Caco-2 (cell line): ENCODE data around the gene TMEM140. TPM values are rescaled to one million over a fixed set of nuclear protein-coding genes. Genes with fewer than 3 reads are reported as not detected.

Source experiments
- BruUV-seq: library from RNA; stranded (reverse); fragments of 400-500 nt; replicated peaks from 2 replicates; lab custom pipeline; 2021; lab: Mats Ljungman, UMichigan
- CTCF ChIA-PET: fragments of 300-600 bp; sonication (Branson Sonifier 250); formaldehyde crosslinking; loops from one replicate; lab custom pipeline; 2022; ENCODE audit warnings: antibody characterized with exemption; lab: Charles Lee
- POLR2A ChIA-PET: fragments of 300-600 bp; sonication (Branson Sonifier 250); formaldehyde crosslinking; loops from one replicate; lab custom pipeline; 2022; ENCODE audit warnings: antibody characterized with exemption; lab: Charles Lee
- DNase-seq, 2 experiments: peaks; one replicate each; pipeline versions ENCODE4 v3.0.0 to v3.0.0-alpha.2; 2020 to 2022
- H3K27me3 ChIP-seq: replicated peaks from 2 replicates; pipeline ENCODE4 v1.6.0; 2011; ENCODE audit warnings: low read length; ENCODE audit not compliant: control insufficient read depth, insufficient read depth
- H3K36me3 ChIP-seq: 2 replicates; pipeline ENCODE4 v1.5.1; 2011; ENCODE audit warnings: low read length; ENCODE audit not compliant: control insufficient read depth, insufficient read depth
- H3K4me1 ChIP-seq: fragments of 250-450 bp; sonication (Bioruptor Pico); 2 replicates; pipeline ENCODE4 v1.5.1; 2020; ENCODE audit warnings: mild to moderate bottlenecking
- H3K4me3 ChIP-seq: 2 replicates; pipeline ENCODE4 v1.5.1; 2011; ENCODE audit warnings: low read depth, mild to moderate bottlenecking, control low read depth, low read length
- H3K9me3 ChIP-seq: fragments of 250-450 bp; sonication (Bioruptor Pico); 2 replicates; pipeline ENCODE4 v1.5.1; 2020; ENCODE audit warnings: mild to moderate bottlenecking, moderate library complexity
- H3K27ac Mint-ChIP-seq: one replicate; pipeline ENCODE4 v1.8.0; 2022; ENCODE audit warnings: mixed read lengths; ENCODE audit not compliant: unreplicated experiment
- H3K27me3 Mint-ChIP-seq: one replicate; pipeline ENCODE4 v1.8.0; 2022; ENCODE audit warnings: mixed read lengths; ENCODE audit not compliant: insufficient read depth, unreplicated experiment
- H3K36me3 Mint-ChIP-seq: one replicate; pipeline ENCODE4 v1.8.0; 2022; ENCODE audit warnings: mild to moderate bottlenecking, mixed read lengths; ENCODE audit not compliant: insufficient read depth, unreplicated experiment
- H3K4me1 Mint-ChIP-seq: one replicate; pipeline ENCODE4 v1.8.0; 2022; ENCODE audit warnings: low read depth, mixed read lengths; ENCODE audit not compliant: unreplicated experiment
- H3K4me3 Mint-ChIP-seq: one replicate; pipeline ENCODE4 v1.8.0; 2022; ENCODE audit warnings: mild to moderate bottlenecking, moderate library complexity, mixed read lengths; ENCODE audit not compliant: unreplicated experiment
- H3K9me3 Mint-ChIP-seq: one replicate; pipeline ENCODE4 v1.8.0; 2022; ENCODE audit warnings: mixed read lengths; ENCODE audit not compliant: unreplicated experiment
- intact Hi-C: fragments of 100-400 bp; cut with micrococcal nuclease; formaldehyde crosslinking; loops from one replicate; pipeline ENCODE4 v1.10.0; 2022; ENCODE audit not compliant: unreplicated experiment
- total RNA-seq: library from RNA; stranded (reverse); gene quantifications from 2 replicates; pipeline ENCODE4 v1.2.3, GENCODE V29; 2022
- TF ChIP-seq, protein P1 (sequence below), 2 experiments: fragments of 200-600 bp in 1 of 2; IDR thresholded peaks; 1 replicate in 1 of 2; 2 replicates in 1 of 2; pipeline versions ENCODE4 v1.5.1 to v1.8.0; 2011 to 2022; ENCODE audit warnings: antibody characterized with exemption in 1 of 2, control low read depth in 1 of 2, inconsistent platforms in 1 of 2, low read depth in 1 of 2, low read length in 1 of 2, mild to moderate bottlenecking in 1 of 2, moderate library complexity in 1 of 2; ENCODE audit not compliant: insufficient read depth in 1 of 2, severe bottlenecking in 1 of 2, unreplicated experiment in 1 of 2

TMEM140 gene
- total RNA-seq, 1 experiment from 2014 or later = 6.1 TPM

DNA sequence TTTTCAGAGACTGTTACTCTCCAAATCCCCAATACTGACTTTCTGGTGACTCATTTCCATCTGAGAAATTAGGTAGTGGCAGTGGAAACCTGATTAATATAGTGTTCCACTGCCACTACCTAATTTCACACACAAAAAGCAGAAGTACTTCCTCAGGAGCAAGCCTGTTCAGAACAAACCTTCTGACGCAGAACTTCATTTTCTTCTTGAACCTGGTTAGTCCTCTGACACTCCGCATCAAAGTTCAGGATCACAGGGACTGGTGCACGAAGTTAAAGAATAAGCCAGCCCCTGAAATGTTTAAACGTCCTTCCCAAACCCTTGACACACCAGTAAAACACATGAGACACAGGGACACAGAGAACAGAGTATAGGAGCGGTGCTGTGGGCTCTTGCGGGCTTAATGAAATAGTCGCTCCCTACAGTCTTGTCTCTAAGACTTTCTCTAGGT is 59.1 kb downstream of the TMEM140 start:
- intact Hi-C loops = no loop called here
- no peaks in the 10 kb centered on the region for H3K9me3 ChIP-seq
- H3K27me3 Mint-ChIP-seq = no peaks in the 10 kb centered on the region
- BruUV-seq = no TSS peak
- H3K4me1 Mint-ChIP-seq = no peaks in the 10 kb centered on the region
- POLR2A ChIA-PET = no interaction called here
- H3K4me3 ChIP-seq = no peak overlapping the region
- TF ChIP-seq, protein P1, sequence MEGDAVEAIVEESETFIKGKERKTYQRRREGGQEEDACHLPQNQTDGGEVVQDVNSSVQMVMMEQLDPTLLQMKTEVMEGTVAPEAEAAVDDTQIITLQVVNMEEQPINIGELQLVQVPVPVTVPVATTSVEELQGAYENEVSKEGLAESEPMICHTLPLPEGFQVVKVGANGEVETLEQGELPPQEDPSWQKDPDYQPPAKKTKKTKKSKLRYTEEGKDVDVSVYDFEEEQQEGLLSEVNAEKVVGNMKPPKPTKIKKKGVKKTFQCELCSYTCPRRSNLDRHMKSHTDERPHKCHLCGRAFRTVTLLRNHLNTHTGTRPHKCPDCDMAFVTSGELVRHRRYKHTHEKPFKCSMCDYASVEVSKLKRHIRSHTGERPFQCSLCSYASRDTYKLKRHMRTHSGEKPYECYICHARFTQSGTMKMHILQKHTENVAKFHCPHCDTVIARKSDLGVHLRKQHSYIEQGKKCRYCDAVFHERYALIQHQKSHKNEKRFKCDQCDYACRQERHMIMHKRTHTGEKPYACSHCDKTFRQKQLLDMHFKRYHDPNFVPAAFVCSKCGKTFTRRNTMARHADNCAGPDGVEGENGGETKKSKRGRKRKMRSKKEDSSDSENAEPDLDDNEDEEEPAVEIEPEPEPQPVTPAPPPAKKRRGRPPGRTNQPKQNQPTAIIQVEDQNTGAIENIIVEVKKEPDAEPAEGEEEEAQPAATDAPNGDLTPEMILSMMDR (IDR thresholded peaks at IDR 0.05; ENCODE audit: insufficient read depth in 1 of 2, low read depth in 1 of 2, low read length in 1 of 2, severe bottlenecking in 1 of 2, unreplicated experiment in 1 of 2) = no peak
- CTCF ChIA-PET = no interaction called here
- peaks cover 4% of the 10 kb centered on the region; the same call in 1 of the 2 replicates for H3K4me1 ChIP-seq
- H3K36me3 ChIP-seq = no peaks in the 10 kb centered on the region; the same call in 1 of the 2 replicates
- no peaks in the 10 kb centered on the region for H3K9me3 Mint-ChIP-seq
- DNase-seq = no peak
- no peaks in the 10 kb centered on the region for H3K27me3 ChIP-seq
- no peak overlapping the region for H3K4me3 Mint-ChIP-seq
- H3K36me3 Mint-ChIP-seq = no peaks in the 10 kb centered on the region
- H3K27ac Mint-ChIP-seq = no peak overlapping the region

DNA sequence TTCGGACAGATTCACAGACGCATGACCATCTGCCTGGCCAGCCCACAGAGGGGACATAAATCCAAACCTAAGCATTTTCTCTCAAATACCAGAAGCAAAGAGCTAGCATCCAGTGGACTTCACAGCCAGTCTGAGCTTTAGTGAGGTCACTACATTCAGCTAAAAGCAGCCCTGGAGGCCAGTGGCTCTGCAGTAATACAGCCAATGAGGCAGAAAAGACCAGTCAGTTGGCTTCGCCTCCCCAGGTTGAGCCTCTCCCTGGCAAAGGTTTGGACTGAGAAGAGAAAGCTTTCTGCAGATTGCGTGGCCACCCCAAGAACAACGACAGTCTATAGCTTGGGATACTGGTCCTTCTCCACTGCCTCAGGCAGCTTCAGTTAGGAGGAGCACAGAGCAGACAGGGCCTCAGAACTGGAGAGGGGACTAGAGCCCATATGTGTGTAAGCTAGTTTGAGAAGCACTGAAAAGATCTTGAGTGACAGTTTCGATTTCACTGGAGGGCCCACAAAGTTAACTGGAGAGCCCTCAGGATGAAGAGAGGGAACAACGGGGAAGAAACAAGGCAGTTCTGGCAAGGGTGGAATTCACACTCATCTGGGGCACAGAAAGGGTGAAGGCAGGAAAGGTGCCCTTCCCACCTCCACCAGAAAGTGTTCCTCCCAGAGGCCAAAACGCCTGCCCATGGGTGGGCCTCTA is 59.7 kb downstream of the TMEM140 start:
- H3K27me3 ChIP-seq = no peaks in the 10 kb centered on the region
- Mint-ChIP-seq H3K9me3 (no peaks in the 10 kb centered on the region), H3K4me1 (no peaks in the 10 kb centered on the region), H3K27ac (no peak overlapping the region), H3K4me3 (no peak overlapping the region), H3K36me3 (no peaks in the 10 kb centered on the region), H3K27me3 (no peaks in the 10 kb centered on the region)
- H3K9me3 ChIP-seq = no peaks in the 10 kb centered on the region
- no peak for DNase-seq
- intact Hi-C loops = no loop called here
- no peaks in the 10 kb centered on the region; the same call in 1 of the 2 replicates for H3K36me3 ChIP-seq
- POLR2A ChIA-PET = no interaction called here
- H3K4me1 ChIP-seq = peaks cover 4% of the 10 kb centered on the region; the same call in 1 of the 2 replicates
- CTCF ChIA-PET = no interaction called here
- TF ChIP-seq, protein P1 (IDR thresholded peaks at IDR 0.05; ENCODE audit: insufficient read depth in 1 of 2, low read depth in 1 of 2, low read length in 1 of 2, severe bottlenecking in 1 of 2, unreplicated experiment in 1 of 2) = no peak
- no TSS peak for BruUV-seq
- H3K4me3 ChIP-seq = no peak overlapping the region

DNA sequence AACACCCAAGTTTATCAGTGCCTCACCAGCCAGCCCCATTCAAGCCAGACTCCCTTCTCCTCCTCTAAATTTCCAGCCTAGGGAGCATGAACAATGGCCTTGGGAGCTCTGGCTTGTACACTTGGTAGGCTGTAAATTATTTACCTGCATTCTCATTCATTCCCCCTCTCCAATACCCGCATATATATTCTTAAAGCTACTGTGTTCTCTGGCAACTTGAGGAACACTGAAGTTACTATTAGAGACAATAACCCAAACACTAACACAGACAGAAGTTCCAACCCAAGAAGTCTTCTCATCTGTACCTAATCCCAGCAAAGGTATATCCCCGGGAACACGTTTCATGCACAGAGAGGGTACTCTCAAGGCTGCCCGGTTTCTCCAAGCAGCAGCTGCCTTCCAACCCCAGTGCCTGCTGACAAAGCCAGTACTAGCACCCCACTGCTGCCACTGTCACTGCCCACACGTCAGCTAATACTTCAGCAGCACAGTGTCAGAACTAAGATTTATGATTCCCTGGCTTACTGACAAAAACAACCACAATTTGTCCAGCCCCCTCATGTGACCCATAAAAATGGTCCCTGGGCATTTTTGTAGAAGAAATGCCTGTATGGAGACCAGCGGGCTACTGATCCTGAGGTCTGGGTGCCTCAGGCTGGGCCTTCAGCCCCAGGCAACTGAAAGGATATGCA is 60.4 kb downstream of the TMEM140 start:
- intact Hi-C loops = no loop called here
- CTCF ChIA-PET = no interaction called here
- H3K36me3 Mint-ChIP-seq = no peaks in the 10 kb centered on the region
- no peaks in the 10 kb centered on the region; the same call in 1 of the 2 replicates for H3K36me3 ChIP-seq
- POLR2A ChIA-PET = no interaction called here
- no peaks in the 10 kb centered on the region for H3K27me3 Mint-ChIP-seq
- no peak overlapping the region for H3K4me3 Mint-ChIP-seq
- DNase-seq = no peak
- no TSS peak for BruUV-seq
- H3K4me1 ChIP-seq = peaks cover 4% of the 10 kb centered on the region; the same call in 1 of the 2 replicates
- no peaks in the 10 kb centered on the region for H3K9me3 ChIP-seq
- TF ChIP-seq, protein P1 (IDR thresholded peaks at IDR 0.05; ENCODE audit: insufficient read depth in 1 of 2, low read depth in 1 of 2, low read length in 1 of 2, severe bottlenecking in 1 of 2, unreplicated experiment in 1 of 2) = no peak
- no peaks in the 10 kb centered on the region for H3K27me3 ChIP-seq
- no peak overlapping the region for H3K4me3 ChIP-seq
- no peaks in the 10 kb centered on the region for H3K4me1 Mint-ChIP-seq
- H3K9me3 Mint-ChIP-seq = no peaks in the 10 kb centered on the region
- no peak overlapping the region for H3K27ac Mint-ChIP-seq
